Activated CD4-positive, alpha-beta memory T cell treated with anti-CD3 and anti-CD28 coated beads, Interleukin-2, amount 10 ng/mL, durations not matched to agents 7 days and 5 days (primary cell): ENCODE measurements around the gene FRS3. TPM values are rescaled to one million over a fixed set of nuclear protein-coding genes. Genes with fewer than 3 reads are reported as not detected.

Experiments used
- CTCF ChIA-PET: fragments of 350-600 bp; sonication (Branson Sonifier 250); formaldehyde crosslinking; loops from one replicate; lab custom pipeline; 2021; ENCODE audit warnings: antibody characterized with exemption, inconsistent platforms; lab: Charles Lee
- POLR2A ChIA-PET: fragments of 350-600 bp; sonication (Branson Sonifier 250); formaldehyde crosslinking; loops from one replicate; lab custom pipeline; 2021; ENCODE audit warnings: antibody characterized with exemption; lab: Charles Lee
- DNase-seq: peaks from one replicate; pipeline ENCODE4 v3.0.0-alpha.2; 2020
- H3K27ac Mint-ChIP-seq: one replicate; pipeline ENCODE4 v1.8.0; 2021; ENCODE audit warnings: mild to moderate bottlenecking, mixed read lengths
- H3K27me3 Mint-ChIP-seq: one replicate; pipeline ENCODE4 v1.8.0; 2021; ENCODE audit warnings: mixed read lengths
- H3K36me3 Mint-ChIP-seq: one replicate; pipeline ENCODE4 v1.8.0; 2021; ENCODE audit warnings: low read depth, mixed read lengths
- H3K4me1 Mint-ChIP-seq: one replicate; pipeline ENCODE4 v1.8.0; 2021; ENCODE audit warnings: mixed read lengths
- H3K4me3 Mint-ChIP-seq: one replicate; pipeline ENCODE4 v1.8.0; 2021; ENCODE audit warnings: mild to moderate bottlenecking, mixed read lengths
- H3K9me3 Mint-ChIP-seq: one replicate; pipeline ENCODE4 v1.8.0; 2021; ENCODE audit warnings: mixed read lengths
- total RNA-seq, 2 experiments: library from RNA; stranded (reverse); gene quantifications; one replicate each; pipeline ENCODE4 v1.2.3, GENCODE V29; 2021

FRS3 gene
- total RNA-seq, 2 experiments from 2014 or later = 4.0 to 4.2 TPM

GRCh38 chr6:41726876-41727275 is 52.8 kb downstream of the FRS3 start:
- Mint-ChIP-seq H3K36me3 (no peaks in the 10 kb centered on the region), H3K27me3 (no peaks in the 10 kb centered on the region), H3K9me3 (no peaks in the 10 kb centered on the region), H3K27ac (peak overlapping the region; percentile 56), H3K4me3 (peak overlapping the region; percentile 14), H3K4me1 (peaks cover 25% of the 10 kb centered on the region)
- POLR2A ChIA-PET = no interaction called here
- no peak for DNase-seq
- CTCF ChIA-PET = no interaction called here

- no peak overlapping the region for H3K4me3 Mint-ChIP-seq
- no peaks in the 10 kb centered on the region for H3K36me3 Mint-ChIP-seq
- H3K27ac Mint-ChIP-seq = no peak overlapping the region
- no peaks in the 10 kb centered on the region for H3K9me3 Mint-ChIP-seq
- CTCF ChIA-PET = no interaction called here
- POLR2A ChIA-PET = no interaction called here
- no peaks in the 10 kb centered on the region for H3K27me3 Mint-ChIP-seq
- peaks cover 7% of the 10 kb centered on the region for H3K4me1 Mint-ChIP-seq
- DNase-seq = no peak
These were observed 54.9 kb downstream of the FRS3 start for GRCh38 chr6:41724586-41725501.

GRCh38 chr6:41724228-41724580 is 55.5 kb downstream of the FRS3 start:
- POLR2A ChIA-PET = no interaction called here
- CTCF ChIA-PET = no interaction called here
- Mint-ChIP-seq H3K27ac (no peak overlapping the region), H3K4me3 (no peak overlapping the region), H3K4me1 (peaks cover 7% of the 10 kb centered on the region), H3K36me3 (no peaks in the 10 kb centered on the region), H3K9me3 (no peaks in the 10 kb centered on the region), H3K27me3 (no peaks in the 10 kb centered on the region)
- DNase-seq = no peak

GRCh38 chr6:41723530-41724227 is 56.0 kb downstream of the FRS3 start:
- H3K4me1 Mint-ChIP-seq = peaks cover 7% of the 10 kb centered on the region
- H3K9me3 Mint-ChIP-seq = no peaks in the 10 kb centered on the region
- H3K27ac Mint-ChIP-seq = no peak overlapping the region
- ChIA-PET CTCF (interaction anchor here (0.7 kb wide), 1 partner anchor 10 kb away, joined by 3 read pairs; no protein-coding TSS in a partner anchor), POLR2A (no interaction called here)
- no peaks in the 10 kb centered on the region for H3K36me3 Mint-ChIP-seq
- H3K4me3 Mint-ChIP-seq = no peak overlapping the region
- no peak for DNase-seq
- no peaks in the 10 kb centered on the region for H3K27me3 Mint-ChIP-seq

- H3K27me3 Mint-ChIP-seq = no peaks in the 10 kb centered on the region
- no peaks in the 10 kb centered on the region for H3K9me3 Mint-ChIP-seq
- ChIA-PET CTCF (interaction anchor here (0.7 kb wide), 1 partner anchor 11 kb away, joined by 3 read pairs; no protein-coding TSS in a partner anchor), POLR2A (no interaction called here)
- no peaks in the 10 kb centered on the region for H3K36me3 Mint-ChIP-seq
- peaks cover 6% of the 10 kb centered on the region for H3K4me1 Mint-ChIP-seq
- DNase-seq = no peak
- no peak overlapping the region for H3K27ac Mint-ChIP-seq
- H3K4me3 Mint-ChIP-seq = no peak overlapping the region
These were observed 56.7 kb downstream of the FRS3 start for GRCh38 chr6:41722969-41723529.

- ChIA-PET POLR2A (no interaction called here), CTCF (no interaction called here)
- Mint-ChIP-seq H3K36me3 (no peaks in the 10 kb centered on the region), H3K9me3 (no peaks in the 10 kb centered on the region), H3K4me3 (no peak overlapping the region), H3K27me3 (no peaks in the 10 kb centered on the region), H3K4me1 (no peaks in the 10 kb centered on the region), H3K27ac (no peak overlapping the region)
- no peak for DNase-seq
These were observed 58.3 kb downstream of the FRS3 start for GRCh38 chr6:41721414-41721813.

- no peak overlapping the region for H3K27ac Mint-ChIP-seq
- no peaks in the 10 kb centered on the region for H3K9me3 Mint-ChIP-seq
- ChIA-PET POLR2A (no interaction called here), CTCF (no interaction called here)
- peaks cover 4% of the 10 kb centered on the region for H3K4me1 Mint-ChIP-seq
- H3K4me3 Mint-ChIP-seq = no peak overlapping the region
- H3K27me3 Mint-ChIP-seq = no peaks in the 10 kb centered on the region
- DNase-seq = no peak
- H3K36me3 Mint-ChIP-seq = no peaks in the 10 kb centered on the region
These were observed 58.9 kb downstream of the FRS3 start for GRCh38 chr6:41720783-41721182.

GRCh38 chr6:41720262-41720620 is 59.5 kb downstream of the FRS3 start:
- Mint-ChIP-seq H3K9me3 (no peaks in the 10 kb centered on the region), H3K36me3 (no peaks in the 10 kb centered on the region), H3K27ac (no peak overlapping the region), H3K27me3 (no peaks in the 10 kb centered on the region), H3K4me3 (no peak overlapping the region), H3K4me1 (peaks cover 6% of the 10 kb centered on the region)
- CTCF ChIA-PET = interaction anchor here (0.6 to 0.9 kb wide), 2 partner anchors 14 to 1115 kb away, joined by 3 read pairs; no protein-coding TSS in a partner anchor
- POLR2A ChIA-PET = interaction anchor here (0.7 kb wide), 1 partner anchor 9 kb away, joined by 3 read pairs; no protein-coding TSS in a partner anchor
- no peak for DNase-seq

Other genes starting within 250 kb of the FRS3 start
- gene FOXP4, start 233.5 kb downstream of the FRS3 start, total RNA-seq = 1 to 10 TPM; 7.9 to 8.5 TPM
- not detected for gene MDFI, start 141.4 kb downstream of the FRS3 start, total RNA-seq
- gene TFEB, start 44.3 kb downstream of the FRS3 start, total RNA-seq = 10 to 100 TPM; 14.9 to 15.0 TPM
- gene PGC, start 32.5 kb downstream of the FRS3 start, total RNA-seq = not detected
- gene PRICKLE4, start 882 bp upstream of the FRS3 start, total RNA-seq = not detected
- 100 to 1,000 TPM; 126 to 130 TPM for gene TOMM6, start 7.8 kb upstream of the FRS3 start, total RNA-seq
- 1 to 10 TPM; 6.8 to 7.3 TPM for gene USP49, start 115.5 kb upstream of the FRS3 start, total RNA-seq
- gene MED20, start 141.2 kb upstream of the FRS3 start, total RNA-seq = 10 to 100 TPM; 21.4 to 21.9 TPM
- 10 to 100 TPM; 23.9 to 24.8 TPM for gene BYSL, start 141.6 kb upstream of the FRS3 start, total RNA-seq
- 100 to 1,000 TPM; 456 to 464 TPM for gene CCND3, start 161.9 kb upstream of the FRS3 start, total RNA-seq